Heart left ventricle (tissue), 16 donors: Measurements from ENCODE around the gene EPHA6. TPM values are rescaled to one million over a fixed set of nuclear protein-coding genes. Genes with fewer than 3 reads are reported as not detected.

Experiments
- ATAC-seq, 4 donors: fragments of 200-7000 bp; cut with Tn5 transposase; one replicate each; pipeline ENCODE4 v1.9.1; 2020 to 2022; ENCODE audit warnings: moderate library complexity in 4 of 4, mild to moderate bottlenecking in 3 of 4, moderate number of reproducible peaks in 1 of 4
- DNase-seq, 5 donors: peaks; one replicate each; pipeline ENCODE4 v3.0.0-alpha.2; 2020
- H3K27ac ChIP-seq, 12 donors: fragments of 200-600 bp; sonication (generic) in 4 of 12; one replicate each; pipeline versions ENCODE4 v1.5.0 to v1.8.0; 2016 to 2022; ENCODE audit warnings: mild to moderate bottlenecking in 2 of 12
- H3K27me3 ChIP-seq, 9 donors: fragments of 200-600 bp; sonication (generic) in 2 of 9; one replicate each; pipeline versions ENCODE4 v1.5.1 to v1.8.0; 2016 to 2022; ENCODE audit warnings: mild to moderate bottlenecking in 3 of 9
- H3K36me3 ChIP-seq, 9 donors: fragments of 200-600 bp; sonication (generic) in 2 of 9; one replicate each; pipeline versions ENCODE4 v1.5.0 to v1.8.0; 2018 to 2022; ENCODE audit warnings: mild to moderate bottlenecking in 2 of 9
- H3K4me1 ChIP-seq, 12 donors: fragments of 200-600 bp; sonication (generic) in 4 of 12; one replicate each; pipeline versions ENCODE4 v1.5.0 to v1.8.0; 2016 to 2022; ENCODE audit warnings: mild to moderate bottlenecking in 3 of 12
- H3K4me3 ChIP-seq, 12 donors: fragments of 200-600 bp; sonication (generic) in 4 of 12; one replicate each; pipeline versions ENCODE4 v1.5.0 to v1.8.0; 2017 to 2022; ENCODE audit warnings: mild to moderate bottlenecking in 9 of 12, moderate library complexity in 4 of 12
- H3K9me3 ChIP-seq, 12 donors: fragments of 200-600 bp; sonication (generic) in 4 of 12; one replicate each; pipeline versions ENCODE4 v1.5.0 to v1.8.0; 2016 to 2022; ENCODE audit warnings: mild to moderate bottlenecking in 1 of 12
- CTCF ChIP-seq, 12 donors: fragments of 200-600 bp; sonication (generic) in 4 of 12; IDR thresholded peaks; one replicate each; pipeline versions ENCODE4 v1.5.0 to v1.8.0; 2018 to 2022; ENCODE audit warnings: antibody characterized with exemption in 12 of 12, mild to moderate bottlenecking in 5 of 12
- POLR2A ChIP-seq, 2 donors: fragments of 450-650 bp; IDR thresholded peaks; one replicate each; pipeline ENCODE4 v1.6.1; 2017; ENCODE audit warnings: antibody characterized with exemption in 2 of 2, mild to moderate bottlenecking in 2 of 2, moderate library complexity in 2 of 2
- WGBS, 4 donors: extraction: QIAGEN DNeasy Blood & Tissue Kit in 2 of 4; methylation state at CpG; one replicate each; pipeline versions ENCODE4 v1.1.5 to v1.1.7; 2013 to 2018; 5-methylcytosine and 5-hydroxymethylcytosine counted together
- intact Hi-C, 10 donors: fragments of 100-400 bp; cut with DNase I; formaldehyde crosslinking; loops; one replicate each; pipeline versions ENCODE4 v1.11.1 to v1.14.2; 2022
- polyA plus RNA-seq, 2 donors: library from polyadenylated mRNA; stranded (reverse); fragments of 200-250 nt; gene quantifications; one replicate each; pipeline ENCODE4 v1.2.3, GENCODE V29; 2013
- total RNA-seq, 9 donors: library from RNA; depleted of rRNA in 2 of 9; stranded (reverse); fragments of >200 nt in 2 of 9; fragmentation: NEBNext Ultra II Directional in 3 of 9; extraction: Animal tissue kit (Norgen Biotek cat#: 25700) in 3 of 9; gene quantifications; one replicate each; pipeline versions ENCODE4 v1.1.0 to v1.2.4, GENCODE V29; 2016 to 2023
- donor health status: ischemic (EF 13 %, LVEDD 7.1; RV severe dilation, severe dysfunction).
- donor health status: healthy with polysubstance abuse.
- donor health status: DM: no; HTN: yes; CAD: no.
- donor health status: DM: no; HTN: no; CAD: no.
- donor health status: ischemic (EF 25% LVEDD 6.9; RV normal size, moderate dysfunction).
- donor health status: ischemic (EF 25% LVEDD 5.7; RV mildly dilated, moderate dysfunction).
- donor health status: healthy.
- donor health status: DM: yes; HTN: yes; CAD: no.
- donor health status: ischemic (EF 35%, LVEDD 5.7; RV mildly dilated, moderate dysfunction).
- donor health status: nonischemic (EF 11% LVEDD 7.7; RV severe dilation, severe dysfunction).
- donor health status: DM: yes; HTN: yes; CAD: no.
- donor health status: PGD.
- donor health status: ischemic (EF 29% LVEDD 5.4; RV normal size, mild dysfunction).
- donor health status: nonischemic (EF 23%, LVEDD 6.1; RV moderate dilation, normal function).

The EPHA6 gene
- total and polyA plus RNA-seq, 11 donors, result 0.28 to 1.2 (median 0.42) TPM; not detected in 6

DNA sequence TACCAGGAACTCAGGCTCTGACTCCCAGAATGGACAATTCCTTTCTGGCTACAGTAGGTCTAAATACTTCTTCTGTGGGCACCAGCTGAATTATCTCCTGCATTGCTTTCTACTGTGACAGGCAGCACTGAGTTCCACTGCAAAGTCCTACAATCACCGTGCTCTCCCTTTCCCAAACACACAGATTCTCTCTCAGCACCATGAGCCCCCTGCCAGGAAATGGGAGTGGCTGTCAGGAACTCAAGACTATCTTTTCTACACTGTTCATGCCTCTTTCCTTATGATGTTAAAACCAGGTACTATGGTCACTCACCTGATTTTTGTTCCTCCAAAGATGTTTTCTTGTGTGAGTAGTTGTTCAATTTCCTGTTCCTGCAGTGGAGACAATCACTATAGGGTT, 383.4 kb downstream of the EPHA6 start:
- H3K4me1 ChIP-seq, result no peaks in the 10 kb centered on the region
- no peak overlapping the region for H3K27ac ChIP-seq
- no peak for DNase-seq
- H3K9me3 ChIP-seq, result no peaks in the 10 kb centered on the region
- TF ChIP-seq POLR2A (IDR thresholded peaks at IDR 0.05) (no peak), CTCF (IDR thresholded peaks at IDR 0.05) (no peak)
- WGBS, 4 donors, result 46 to 57% (median 54%) methylated on average over 1 of the region's 1 CpG
- ATAC-seq, result no peak
- no peak overlapping the region for H3K4me3 ChIP-seq
- H3K27me3 ChIP-seq, result no peaks in the 10 kb centered on the region
- intact Hi-C loops, result no loop called here
- H3K36me3 ChIP-seq, result no peaks in the 10 kb centered on the region

- intact Hi-C loops, result no loop called here
- whole genome bisulfite sequencing, 4 donors, result 84 to 88% (median 85%) methylated on average over 3 of the region's 3 CpGs
- Histone ChIP-seq H3K4me3 (no peak overlapping the region), H3K4me1 (no peaks in the 10 kb centered on the region), H3K9me3 (no peaks in the 10 kb centered on the region), H3K36me3 (no peaks in the 10 kb centered on the region), H3K27ac (no peak overlapping the region), H3K27me3 (no peaks in the 10 kb centered on the region)
- ATAC-seq, result no peak
- DNase-seq, result no peak
- no peak for TF ChIP-seq POLR2A (IDR thresholded peaks at IDR 0.05)
Observed at GRCh38 chr3:97200387-97200786, 386.0 kb downstream of the EPHA6 start.

- intact Hi-C loops, result no loop called here
- WGBS, 4 donors, result 50 to 78% (median 67%) methylated on average over 2 of the region's 2 CpGs
- TF ChIP-seq CTCF (IDR thresholded peaks at IDR 0.05) (no peak), POLR2A (IDR thresholded peaks at IDR 0.05) (no peak)
- no peak overlapping the region for H3K4me3 ChIP-seq
- no peaks in the 10 kb centered on the region for H3K36me3 ChIP-seq
- H3K27ac ChIP-seq, result no peak overlapping the region
- ATAC-seq (no peak), DNase-seq (no peak)
- no peaks in the 10 kb centered on the region for H3K9me3 ChIP-seq
- H3K4me1 ChIP-seq, result no peaks in the 10 kb centered on the region
- H3K27me3 ChIP-seq, result no peaks in the 10 kb centered on the region
Observed at GRCh38 chr3:97201814-97202213, 387.4 kb downstream of the EPHA6 start.

DNA sequence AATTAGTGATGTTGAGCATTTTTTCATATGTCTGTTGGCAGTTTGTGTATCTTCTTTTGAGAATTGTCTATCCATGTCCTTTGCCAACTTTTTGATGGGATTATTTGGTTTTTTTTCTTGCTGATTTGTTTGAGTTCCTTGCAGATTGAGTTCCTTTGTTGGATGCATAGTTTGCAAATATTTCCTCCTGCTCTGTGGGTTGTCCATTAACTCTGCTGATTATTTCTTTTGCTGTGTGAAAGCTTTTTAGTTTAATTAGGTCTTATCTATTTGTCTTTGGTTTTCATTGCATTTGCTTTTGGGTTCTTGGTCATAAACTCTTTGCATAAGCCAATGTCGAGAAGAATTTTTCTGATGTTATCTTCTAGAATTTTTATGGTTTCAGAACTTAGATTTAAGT, 414.6 kb downstream of the EPHA6 start:
- TF ChIP-seq CTCF (IDR thresholded peaks at IDR 0.05), result no peak
- TF ChIP-seq POLR2A (IDR thresholded peaks at IDR 0.05), result no peak

GRCh38 chr3:97230486-97230885, 416.1 kb downstream of the EPHA6 start:
- H3K4me3 ChIP-seq, result no peak overlapping the region
- no peaks in the 10 kb centered on the region for H3K27me3 ChIP-seq
- peaks cover 0 to 4% (median 0%) of the 10 kb centered on the region in 12 donors for H3K9me3 ChIP-seq
- WGBS, 4 donors, result 73 to 78% (median 77%) methylated on average over 3 of the region's 3 CpGs
- DNase-seq, result no peak
- no peak overlapping the region for H3K27ac ChIP-seq
- TF ChIP-seq CTCF (IDR thresholded peaks at IDR 0.05) (no peak), POLR2A (IDR thresholded peaks at IDR 0.05) (no peak)
- no peaks in the 10 kb centered on the region for H3K36me3 ChIP-seq
- intact Hi-C loops, result no loop called here
- ATAC-seq, result no peak
- H3K4me1 ChIP-seq, result no peaks in the 10 kb centered on the region

More for the DNA sequence above, 414.6 kb downstream of the EPHA6 start:
- intact Hi-C loops, result no loop called here
- H3K4me1 ChIP-seq, result no peaks in the 10 kb centered on the region
- ATAC-seq, result no peak
- H3K4me3 ChIP-seq, result no peak overlapping the region
- no peaks in the 10 kb centered on the region for H3K27me3 ChIP-seq
- H3K9me3 ChIP-seq, result peaks cover 0 to 4% (median 0%) of the 10 kb centered on the region in 12 donors
- 78 to 84% (median 81%) methylated on average over 1 of the region's 1 CpG for WGBS, 4 donors
- no peaks in the 10 kb centered on the region for H3K36me3 ChIP-seq
- no peak overlapping the region for H3K27ac ChIP-seq
- DNase-seq, result no peak
